Ishikawa (cell line): ENCODE data around the gene IP6K3.

Experiments
- CREB1 ChIP-seq: IDR thresholded peaks from 2 replicates; pipeline ENCODE4 v1.6.1; 2012; ENCODE audit warnings: low read depth
- RAD21 ChIP-seq: IDR thresholded peaks from 2 replicates; pipeline ENCODE4 v1.6.1; 2012; ENCODE audit warnings: low read depth

- TF ChIP-seq RAD21 = no peak
- TF ChIP-seq CREB1 = no peak
Observed at GRCh38 chr6:33717934-33718455, 28.7 kb downstream of the IP6K3 start.
